ENCODE data around the gene MAIP1.
"Not testable (repeated sequence)": the region's sequence is repeated elsewhere in the genome, so short reads cannot be mapped to it uniquely, and the experiment has no call there.

The MAIP1 gene

GRCh38 chr2:199955339-199956061, at the start of gene MAIP1, which contains the start of gene TYW5:
Gene MAIP1, plus strand, starts transcription at chr2:199955582. Its CDS starts 217 bp downstream, at chr2:199955799.
Gene TYW5, minus strand, starts transcription at chr2:199955491. Its CDS starts 21 bp downstream, at chr2:199955470.
- peak; percentile 65 for DNase-seq (ENCODE audit: low read depth)

GRCh38 chr2:199907008-199907714, 48.2 kb upstream of the MAIP1 start:
- DNase-seq (ENCODE audit: low read depth) = no peak

GRCh38 chr2:199910338-199911051, 44.9 kb upstream of the MAIP1 start:
- DNase-seq (ENCODE audit: low read depth) = no peak

- DNase-seq (ENCODE audit: low read depth) = peak; percentile 88
Observed at GRCh38 chr2:199911052-199911876, 44.1 kb upstream of the MAIP1 start, which contains the start of gene C2orf69. Gene C2orf69, plus strand, starts transcription at chr2:199911293. Its CDS starts 146 bp downstream, at chr2:199911439.

GRCh38 chr2:199911877-199912161, 43.6 kb upstream of the MAIP1 start:
- no peak for DNase-seq (ENCODE audit: low read depth)

- not testable (repeated sequence) for DNase-seq (ENCODE audit: low read depth)
Observed at GRCh38 chr2:199912553-199913114, 42.7 kb upstream of the MAIP1 start.

GRCh38 chr2:199914372-199914958, 40.9 kb upstream of the MAIP1 start:
- DNase-seq (ENCODE audit: low read depth) = no peak

GRCh38 chr2:199916980-199917379, 38.4 kb upstream of the MAIP1 start:
- no peak for DNase-seq (ENCODE audit: low read depth)

GRCh38 chr2:199922856-199923255, 32.5 kb upstream of the MAIP1 start:
- DNase-seq (ENCODE audit: low read depth) = no peak

GRCh38 chr2:199923924-199924323, 31.5 kb upstream of the MAIP1 start:
- DNase-seq (ENCODE audit: low read depth) = no peak

- DNase-seq (ENCODE audit: low read depth) = no peak
Observed at GRCh38 chr2:199926806-199927205, 28.6 kb upstream of the MAIP1 start.

- no peak for DNase-seq (ENCODE audit: low read depth)
Observed at GRCh38 chr2:199928226-199928625, 27.2 kb upstream of the MAIP1 start.

- DNase-seq (ENCODE audit: low read depth) = no peak
Observed at GRCh38 chr2:199928626-199929025, 26.8 kb upstream of the MAIP1 start.

- DNase-seq (ENCODE audit: low read depth) = no peak
Observed at GRCh38 chr2:199929262-199929661, 26.1 kb upstream of the MAIP1 start.

- no peak for DNase-seq (ENCODE audit: low read depth)
Observed at GRCh38 chr2:199932312-199932855, 23.0 kb upstream of the MAIP1 start.

GRCh38 chr2:199933466-199933865, 21.9 kb upstream of the MAIP1 start:
- DNase-seq (ENCODE audit: low read depth) = no peak

- DNase-seq (ENCODE audit: low read depth) = no peak
Observed at GRCh38 chr2:199936554-199936953, 18.8 kb upstream of the MAIP1 start.

GRCh38 chr2:199940373-199940772, 15.0 kb upstream of the MAIP1 start:
- no peak for DNase-seq (ENCODE audit: low read depth)

- DNase-seq (ENCODE audit: low read depth) = no peak
Observed at GRCh38 chr2:199943373-199943772, 12.0 kb upstream of the MAIP1 start.

GRCh38 chr2:199946196-199946595, 9.2 kb upstream of the MAIP1 start:
- DNase-seq (ENCODE audit: low read depth) = no peak

- DNase-seq (ENCODE audit: low read depth) = no peak
Observed at GRCh38 chr2:199946836-199947235, 8.5 kb upstream of the MAIP1 start.
